HG03108 (cell line): ENCODE measurements around the gene USH1G.
"Not testable (repeated sequence)": the region's sequence is repeated elsewhere in the genome, so short reads cannot be mapped to it uniquely, and the experiment has no call there.

ENCODE experiments used
- ATAC-seq: cut with Tn5 transposase; IDR thresholded peaks from one replicate; pipeline ENCODE4 v1.9.1; 2021; ENCODE audit warnings: moderate library complexity; ENCODE audit not compliant: unreplicated experiment

Gene USH1G

GRCh38 chr17:74922694-74923537, at the start of gene USH1G:
Gene USH1G, minus strand, starts transcription at chr17:74923255. Its CDS starts 182 bp downstream, at chr17:74923073.
- no peak for ATAC-seq

- no peak for ATAC-seq
Observed at GRCh38 chr17:74972107-74972972, 49.3 kb upstream of the USH1G start, which contains the start of gene HID1. Gene HID1, minus strand, starts transcription at chr17:74972759. Its CDS starts 103 bp downstream, at chr17:74972656.

- ATAC-seq, result no peak
Observed at GRCh38 chr17:74971842-74972106, 48.7 kb upstream of the USH1G start.

- no peak for ATAC-seq
Observed at GRCh38 chr17:74971069-74971841, 48.2 kb upstream of the USH1G start.

- ATAC-seq, result no peak
Observed at GRCh38 chr17:74970395-74970794, 47.3 kb upstream of the USH1G start.

- ATAC-seq, result not testable (repeated sequence)
Observed at GRCh38 chr17:74969501-74969900, 46.4 kb upstream of the USH1G start.

- no peak for ATAC-seq
Observed at GRCh38 chr17:74968361-74968780, 45.3 kb upstream of the USH1G start.

GRCh38 chr17:74964988-74965622, 42.0 kb upstream of the USH1G start:
- no peak for ATAC-seq

- no peak for ATAC-seq
Observed at GRCh38 chr17:74964246-74964761, 41.2 kb upstream of the USH1G start.

- ATAC-seq, result no peak
Observed at GRCh38 chr17:74963656-74964055, 40.6 kb upstream of the USH1G start.

GRCh38 chr17:74962622-74963394, 39.8 kb upstream of the USH1G start:
- no peak for ATAC-seq

GRCh38 chr17:74961657-74962350, 38.7 kb upstream of the USH1G start:
- no peak for ATAC-seq

- no peak for ATAC-seq
Observed at GRCh38 chr17:74960570-74961342, 37.7 kb upstream of the USH1G start.

GRCh38 chr17:74959826-74960515, 36.9 kb upstream of the USH1G start:
- no peak for ATAC-seq

GRCh38 chr17:74957935-74958740, 35.1 kb upstream of the USH1G start:
- no peak for ATAC-seq

- ATAC-seq, result no peak
Observed at GRCh38 chr17:74956093-74956492, 33.0 kb upstream of the USH1G start.
